Liver (tissue), 3 donors: ENCODE measurements around the gene UBXN7.

Experiments used
- CTCF ChIP-seq: fragments of 150-350 bp; IDR thresholded peaks from 2 replicates; pipeline ENCODE4 v1.5.1; 2017; ENCODE audit warnings: improper control_type of control experiment, low read depth, low read length; ENCODE audit not compliant: missing input control
- GABPA ChIP-seq, 2 donors: IDR thresholded peaks in 1 of 2; conservative IDR thresholded peaks in 1 of 2; 2 replicates each; pipeline ENCODE4 v1.6.1; 2016; ENCODE audit warnings: antibody characterized with exemption in 2 of 2, mild to moderate bottlenecking in 1 of 2, moderate library complexity in 1 of 2
- RAD21 ChIP-seq, 2 donors: IDR thresholded peaks; 2 replicates each; pipeline ENCODE4 v1.6.1; 2016; ENCODE audit warnings: antibody characterized with exemption in 2 of 2, mild to moderate bottlenecking in 2 of 2
- TAF1 ChIP-seq: conservative IDR thresholded peaks from 2 replicates; pipeline ENCODE4 v1.6.1; 2016; ENCODE audit warnings: antibody characterized with exemption, mild to moderate bottlenecking
- TF ChIP-seq, protein P1 (sequence below): IDR thresholded peaks from 2 replicates; pipeline ENCODE4 v1.6.1; 2016; ENCODE audit warnings: antibody characterized with exemption, mild to moderate bottlenecking
- donor health status: healthy.
- donor health status: healthy.

DNA sequence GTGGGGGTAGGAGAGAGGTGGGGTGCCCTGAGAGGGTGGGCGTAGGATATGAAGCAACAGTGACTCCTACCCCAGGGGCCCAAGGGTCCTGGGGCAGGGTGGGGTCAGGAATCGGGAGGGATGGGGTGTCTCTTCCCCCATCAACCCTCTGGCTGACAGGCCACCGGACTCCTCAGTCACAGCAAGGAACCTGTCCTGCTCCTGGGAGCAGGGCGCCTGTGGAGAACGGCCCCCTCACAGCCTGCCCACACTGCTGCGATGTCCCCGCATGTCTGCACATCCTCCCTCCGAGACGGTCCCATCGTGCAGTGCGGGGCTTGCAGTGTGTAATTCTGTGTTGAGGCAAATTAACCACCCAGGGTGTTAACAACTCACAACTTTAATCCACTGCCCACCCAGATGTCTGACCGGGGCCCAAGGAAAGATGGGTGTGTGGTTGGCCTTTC is 96.7 kb downstream of the UBXN7 start:
- no peak for TF ChIP-seq CTCF
- TF ChIP-seq TAF1: no peak
- TF ChIP-seq GABPA (IDR thresholded peaks at IDR 0.05 in 1 of 2, conservative IDR thresholded peaks at IDR 0.05 in 1 of 2): no peak
- TF ChIP-seq, protein P1, sequence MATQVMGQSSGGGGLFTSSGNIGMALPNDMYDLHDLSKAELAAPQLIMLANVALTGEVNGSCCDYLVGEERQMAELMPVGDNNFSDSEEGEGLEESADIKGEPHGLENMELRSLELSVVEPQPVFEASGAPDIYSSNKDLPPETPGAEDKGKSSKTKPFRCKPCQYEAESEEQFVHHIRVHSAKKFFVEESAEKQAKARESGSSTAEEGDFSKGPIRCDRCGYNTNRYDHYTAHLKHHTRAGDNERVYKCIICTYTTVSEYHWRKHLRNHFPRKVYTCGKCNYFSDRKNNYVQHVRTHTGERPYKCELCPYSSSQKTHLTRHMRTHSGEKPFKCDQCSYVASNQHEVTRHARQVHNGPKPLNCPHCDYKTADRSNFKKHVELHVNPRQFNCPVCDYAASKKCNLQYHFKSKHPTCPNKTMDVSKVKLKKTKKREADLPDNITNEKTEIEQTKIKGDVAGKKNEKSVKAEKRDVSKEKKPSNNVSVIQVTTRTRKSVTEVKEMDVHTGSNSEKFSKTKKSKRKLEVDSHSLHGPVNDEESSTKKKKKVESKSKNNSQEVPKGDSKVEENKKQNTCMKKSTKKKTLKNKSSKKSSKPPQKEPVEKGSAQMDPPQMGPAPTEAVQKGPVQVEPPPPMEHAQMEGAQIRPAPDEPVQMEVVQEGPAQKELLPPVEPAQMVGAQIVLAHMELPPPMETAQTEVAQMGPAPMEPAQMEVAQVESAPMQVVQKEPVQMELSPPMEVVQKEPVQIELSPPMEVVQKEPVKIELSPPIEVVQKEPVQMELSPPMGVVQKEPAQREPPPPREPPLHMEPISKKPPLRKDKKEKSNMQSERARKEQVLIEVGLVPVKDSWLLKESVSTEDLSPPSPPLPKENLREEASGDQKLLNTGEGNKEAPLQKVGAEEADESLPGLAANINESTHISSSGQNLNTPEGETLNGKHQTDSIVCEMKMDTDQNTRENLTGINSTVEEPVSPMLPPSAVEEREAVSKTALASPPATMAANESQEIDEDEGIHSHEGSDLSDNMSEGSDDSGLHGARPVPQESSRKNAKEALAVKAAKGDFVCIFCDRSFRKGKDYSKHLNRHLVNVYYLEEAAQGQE: no peak
- TF ChIP-seq RAD21 (IDR thresholded peaks at IDR 0.05): no peak
